GM21619 (cell line): ENCODE measurements around the gene DHX58.

Source experiments
- ATAC-seq: cut with Tn5 transposase; IDR thresholded peaks from one replicate; pipeline ENCODE4 v1.9.1; 2021; ENCODE audit not compliant: unreplicated experiment

Gene DHX58

DNA sequence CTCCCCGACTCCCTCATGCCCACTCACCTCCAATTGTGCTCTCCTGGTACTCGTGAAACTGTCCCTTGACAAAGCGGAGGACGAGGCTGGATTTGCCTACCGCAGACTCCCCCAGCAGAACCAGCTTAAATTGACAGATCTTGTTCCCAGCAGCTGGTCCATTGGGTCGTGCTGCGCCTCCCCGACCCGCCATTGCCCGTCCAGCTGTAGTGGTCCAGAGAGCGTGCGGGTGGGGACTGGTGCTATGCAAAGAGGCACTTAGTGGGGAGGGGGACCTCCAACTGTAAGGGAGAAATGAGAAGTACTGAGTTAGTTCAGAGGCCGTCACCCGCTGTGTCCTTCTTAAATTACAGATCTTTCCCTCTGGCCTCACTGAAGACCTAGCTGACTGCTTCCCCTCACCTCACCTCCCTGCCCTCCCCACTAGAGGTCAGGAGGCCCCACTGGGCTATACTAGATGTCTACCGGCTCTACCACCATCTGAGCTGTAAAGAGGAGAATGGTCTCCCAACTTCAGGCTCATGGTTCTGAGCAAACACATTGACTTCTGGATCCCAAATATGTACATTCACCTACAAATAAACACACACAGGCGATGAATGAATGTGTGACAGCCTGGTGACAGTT lies 17.9 kb upstream of the DHX58 start:
- no peak for ATAC-seq

DNA sequence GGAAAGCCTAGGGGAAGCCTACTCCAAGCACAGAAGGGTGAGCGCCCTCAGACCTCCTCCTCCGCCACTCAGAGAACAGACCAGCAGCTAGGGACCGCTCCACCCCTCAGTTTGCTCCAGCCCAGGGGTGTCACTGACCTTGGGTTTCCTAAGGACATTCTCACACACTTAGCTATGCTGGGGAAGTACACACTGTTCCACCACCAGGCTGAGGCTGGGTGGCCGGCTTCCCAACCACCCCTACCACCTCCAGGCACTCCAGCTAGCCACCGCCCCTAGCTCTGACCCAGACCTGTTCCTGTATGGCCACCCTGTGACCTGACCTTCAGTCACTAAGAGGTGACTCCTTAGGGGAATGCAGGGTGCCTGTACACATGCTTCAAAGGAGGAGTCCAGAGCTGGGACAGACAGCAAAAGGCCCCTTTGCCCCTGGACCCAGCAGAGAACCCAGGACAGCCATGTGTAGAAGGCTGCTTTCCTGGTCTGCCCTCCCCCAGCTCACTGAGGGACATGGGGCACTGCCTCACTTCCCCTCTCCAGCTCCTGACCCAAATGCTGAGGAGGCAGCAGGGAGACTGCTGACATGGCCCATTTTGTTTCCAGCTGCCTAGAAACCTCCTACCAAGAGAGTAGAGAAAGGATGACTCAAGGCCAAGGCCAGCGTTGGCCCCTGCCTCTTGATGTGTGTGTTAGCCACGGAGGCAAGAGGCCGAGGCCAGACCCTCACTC lies 16.8 kb upstream of the DHX58 start:
- no peak for ATAC-seq

DNA sequence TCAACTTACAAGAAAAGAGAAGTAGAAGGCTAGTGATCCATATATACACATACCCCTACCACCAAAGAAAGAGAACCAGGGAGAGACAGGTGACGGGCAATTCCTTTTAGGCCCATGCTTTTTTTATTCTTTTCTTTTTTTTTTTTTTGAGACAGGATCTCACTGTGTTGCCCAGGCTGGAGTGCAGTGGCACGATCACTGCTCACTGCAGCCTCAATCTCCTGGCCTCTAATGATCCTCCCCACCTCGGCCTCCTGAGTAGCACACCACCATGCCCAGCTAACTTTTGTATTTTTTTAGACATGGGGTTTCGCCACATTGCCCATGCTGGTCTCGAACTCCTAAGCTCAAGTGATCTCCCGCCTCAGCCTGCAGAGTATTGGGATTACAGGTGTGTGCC lies 14.9 kb upstream of the DHX58 start:
- ATAC-seq = no peak

DNA sequence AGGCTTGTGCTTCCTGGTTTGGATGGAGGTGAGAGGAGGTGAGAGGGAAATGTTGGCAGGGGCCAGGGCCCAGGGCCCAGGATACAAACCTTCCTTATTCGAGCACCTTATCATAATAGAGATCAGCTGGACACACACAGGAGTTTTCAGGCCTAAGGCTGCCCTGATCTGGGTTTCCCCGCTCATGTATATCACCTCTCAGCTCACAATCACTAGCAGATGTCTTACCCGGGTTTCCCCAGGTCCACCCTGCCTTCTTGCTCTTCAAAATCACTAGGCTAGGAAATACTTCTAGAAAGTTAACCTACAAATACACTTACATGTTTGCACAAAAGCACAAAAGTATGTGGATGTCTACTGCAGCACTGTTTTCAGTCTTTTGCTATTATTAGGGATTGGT lies 14.3 kb upstream of the DHX58 start:
- ATAC-seq = no peak

DNA sequence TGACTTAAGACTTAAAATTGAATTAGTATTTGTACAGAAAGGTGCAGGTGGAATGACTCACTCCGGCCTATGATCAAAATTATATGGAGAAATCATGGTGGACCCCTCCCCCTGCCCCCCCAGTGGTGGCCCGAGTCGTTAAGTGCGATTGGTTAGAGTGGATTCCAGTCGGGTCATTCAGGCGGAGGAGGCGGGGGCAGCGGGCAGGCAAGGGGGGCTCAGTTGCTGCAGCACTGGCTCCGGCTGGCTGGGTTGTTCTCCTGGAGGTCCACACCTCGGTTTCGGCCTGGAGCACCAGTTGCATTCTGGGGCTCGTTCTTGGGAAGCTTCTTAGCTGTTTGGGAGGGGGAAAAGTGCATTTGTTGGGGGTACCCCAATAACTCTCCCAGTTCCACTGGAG lies 13.1 kb upstream of the DHX58 start:
- no peak for ATAC-seq

DNA sequence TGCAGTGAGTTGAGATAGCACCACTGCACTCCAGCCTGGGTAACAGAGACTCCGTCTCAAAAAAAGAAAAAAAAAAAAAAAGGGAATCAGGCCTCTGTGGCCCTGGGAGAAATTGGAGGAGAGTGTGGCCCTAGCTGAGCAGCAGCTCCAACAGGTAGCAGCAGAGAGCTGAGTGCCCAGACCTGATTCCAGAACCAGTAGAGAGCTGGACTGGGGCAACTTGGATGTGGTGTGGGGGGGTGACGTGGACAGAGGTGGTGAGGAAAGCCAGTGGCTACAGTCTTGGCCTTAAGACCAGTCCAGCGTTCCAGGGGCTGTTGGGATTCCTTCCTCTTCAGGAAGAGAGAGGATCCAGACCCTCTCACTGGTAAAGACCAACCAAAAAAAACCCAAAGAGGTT lies 11.7 kb upstream of the DHX58 start:
- ATAC-seq = no peak

DNA sequence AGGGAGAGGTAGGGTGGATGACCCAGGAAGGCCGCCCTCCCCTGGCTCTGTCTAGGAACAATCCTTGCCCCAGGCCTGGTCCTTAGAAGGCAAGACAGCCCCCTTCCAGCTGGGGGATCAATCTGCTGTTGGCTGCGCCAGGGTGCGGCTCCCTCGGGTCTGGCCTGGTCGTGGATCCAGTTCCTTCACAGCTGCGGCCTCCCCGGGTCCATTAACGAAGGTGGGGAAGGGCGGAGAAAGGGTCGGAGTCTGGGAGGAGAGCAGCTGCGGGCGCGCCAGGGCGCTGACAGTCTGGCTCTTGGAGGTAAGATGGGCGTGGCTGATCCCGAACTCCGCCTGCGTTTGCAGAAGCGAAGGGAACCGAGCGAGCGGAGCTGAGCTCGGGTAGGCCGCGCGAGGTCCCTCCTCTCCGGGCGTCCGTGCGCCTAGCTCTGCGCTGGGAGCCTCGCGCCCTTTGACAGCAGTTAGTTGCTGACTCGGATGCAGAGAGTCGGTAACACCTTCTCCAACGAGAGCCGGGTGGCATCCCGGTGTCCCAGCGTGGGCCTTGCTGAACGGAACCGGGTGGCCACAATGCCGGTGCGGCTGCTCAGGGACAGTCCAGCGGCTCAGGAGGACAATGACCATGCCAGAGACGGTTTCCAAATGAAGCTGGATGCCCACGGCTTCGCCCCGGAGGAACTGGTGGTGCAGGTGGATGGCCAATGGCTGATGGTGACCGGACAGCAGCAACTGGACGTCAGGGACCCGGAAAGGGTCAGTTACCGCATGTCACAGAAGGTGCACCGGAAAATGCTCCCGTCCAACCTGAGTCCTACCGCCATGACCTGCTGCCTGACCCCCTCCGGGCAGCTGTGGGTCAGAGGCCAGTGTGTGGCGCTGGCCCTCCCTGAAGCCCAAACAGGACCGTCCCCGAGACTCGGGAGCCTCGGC lies 10.1 kb upstream of the DHX58 start, which contains the start of gene HSPB9:
TSS of gene HSPB9 (plus strand) at position 434 of the 933 bp plus-strand sequence. CDS start at position 481, 47 bp downstream.
- no peak for ATAC-seq

DNA sequence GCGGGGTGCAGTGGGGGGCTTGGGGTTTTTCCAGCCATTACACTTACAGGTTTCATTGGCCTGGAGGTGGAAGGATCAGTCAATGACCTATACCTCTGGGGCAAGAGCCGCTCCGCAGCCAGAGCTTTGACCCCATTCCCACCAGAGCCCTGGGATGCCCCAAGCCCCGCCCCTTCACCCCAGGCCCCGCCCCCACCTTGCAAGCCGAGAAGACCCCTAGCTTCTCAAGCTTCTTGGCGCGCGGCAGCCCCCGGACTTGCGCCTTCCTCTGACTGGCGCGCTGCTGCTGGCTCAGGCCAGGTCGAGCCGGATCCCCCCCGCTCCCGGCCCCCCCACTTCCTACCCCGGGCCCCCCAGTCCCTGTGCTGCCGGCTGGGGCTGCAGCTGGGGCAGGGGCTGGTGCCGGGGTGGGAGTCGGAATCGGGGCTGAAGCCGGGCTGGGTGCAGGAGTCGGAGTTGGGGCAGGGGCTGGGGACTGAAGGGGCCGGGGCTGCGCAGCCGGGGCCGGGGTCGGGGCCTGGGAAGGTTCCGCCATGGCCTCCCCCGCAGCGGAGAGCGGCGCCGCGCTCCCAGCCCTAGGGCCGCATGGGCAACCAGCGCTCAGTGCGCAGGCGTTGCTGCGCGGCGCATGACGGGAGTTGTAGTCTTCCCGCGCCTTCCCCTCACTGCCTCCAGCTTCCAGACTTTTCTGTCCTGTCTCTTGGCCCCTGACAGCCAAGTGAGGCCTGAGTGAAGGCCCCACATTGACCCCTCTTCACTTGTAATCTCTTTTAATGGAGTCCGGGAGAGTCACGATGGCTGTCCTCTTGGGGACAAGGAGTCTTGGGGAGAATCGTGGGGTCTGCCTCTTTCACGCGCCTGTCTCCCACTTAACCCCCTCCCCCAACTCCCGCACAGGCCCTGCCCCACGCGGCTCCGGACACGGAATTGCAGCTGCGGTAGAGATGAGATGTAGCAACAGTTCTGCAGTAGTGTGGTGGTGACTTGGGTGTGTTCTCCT lies 8.6 kb upstream of the DHX58 start, which contains the start of gene KAT2A:
TSS of gene KAT2A (minus strand) at position 598 of the 1,000 bp plus-strand sequence. CDS start at position 535, 63 bp downstream.
- no peak for ATAC-seq

DNA sequence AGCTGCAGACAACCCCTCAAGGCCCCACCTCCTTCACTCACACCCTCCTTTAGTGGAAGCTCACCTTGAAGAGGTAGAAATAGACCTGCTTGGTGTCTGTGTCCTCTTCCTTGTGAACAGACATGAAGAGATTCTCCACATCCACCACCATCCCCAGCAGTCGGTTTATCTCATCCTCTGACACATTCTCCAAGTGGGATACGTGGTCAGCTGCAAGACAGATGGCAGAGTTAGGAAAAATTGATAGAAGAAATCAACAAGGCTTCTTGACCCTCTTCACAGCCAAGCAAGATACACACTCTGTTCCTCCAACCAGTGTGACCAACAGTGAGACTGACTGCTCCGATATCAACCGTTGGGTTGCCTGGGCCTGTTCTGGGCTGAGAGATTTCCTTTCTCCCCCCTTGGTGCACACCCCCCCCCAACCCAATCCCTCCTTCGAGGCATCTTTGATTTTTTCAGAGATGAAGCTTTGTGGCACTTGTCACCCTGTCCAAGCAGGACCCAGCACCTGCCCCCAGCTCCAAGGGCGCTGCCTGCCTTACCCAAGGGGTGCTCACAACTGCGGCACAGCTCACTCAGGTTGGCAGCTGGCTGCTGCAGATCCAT lies 7.8 kb upstream of the DHX58 start:
- no peak for ATAC-seq

DNA sequence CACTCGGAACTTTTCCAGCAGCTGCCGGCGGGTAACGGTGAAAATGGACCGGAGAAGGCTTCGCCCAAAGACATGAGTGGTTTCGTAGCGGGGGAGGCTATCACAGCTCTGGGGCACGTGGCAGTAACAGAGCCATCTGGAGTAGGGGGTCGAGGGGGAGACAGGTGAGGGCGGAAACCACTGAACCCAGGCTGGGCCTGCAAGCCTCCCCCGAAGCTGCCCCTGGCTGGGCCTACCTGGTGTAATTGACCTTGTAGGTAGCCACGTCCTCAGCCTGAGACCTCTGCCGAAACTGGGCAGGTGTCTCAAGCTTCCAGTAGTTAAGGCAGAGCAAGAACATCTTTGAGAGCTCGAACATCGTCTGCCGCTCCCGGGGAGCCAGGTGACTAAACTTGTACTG lies 6.8 kb upstream of the DHX58 start:
- ATAC-seq = no peak

DNA sequence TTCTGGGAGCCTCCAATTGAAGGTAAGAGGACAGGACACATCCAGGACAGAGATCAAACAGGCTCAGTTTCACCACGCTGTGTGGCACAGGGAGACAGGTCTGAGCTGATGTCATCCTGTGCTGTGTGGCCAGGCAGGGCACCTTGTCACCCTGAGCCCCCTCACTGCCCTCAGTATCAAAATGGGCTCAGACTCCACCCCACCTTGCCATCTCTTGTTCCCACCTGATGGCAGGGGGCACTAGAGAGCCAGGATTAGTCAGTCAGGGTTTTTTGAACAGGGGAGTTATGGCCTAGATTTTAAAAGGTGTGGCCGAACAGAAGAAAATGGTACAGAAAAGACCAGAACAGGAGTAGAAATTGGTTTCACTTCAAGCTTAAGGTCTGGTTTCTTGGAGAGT lies 6.0 kb upstream of the DHX58 start:
- ATAC-seq = no peak

DNA sequence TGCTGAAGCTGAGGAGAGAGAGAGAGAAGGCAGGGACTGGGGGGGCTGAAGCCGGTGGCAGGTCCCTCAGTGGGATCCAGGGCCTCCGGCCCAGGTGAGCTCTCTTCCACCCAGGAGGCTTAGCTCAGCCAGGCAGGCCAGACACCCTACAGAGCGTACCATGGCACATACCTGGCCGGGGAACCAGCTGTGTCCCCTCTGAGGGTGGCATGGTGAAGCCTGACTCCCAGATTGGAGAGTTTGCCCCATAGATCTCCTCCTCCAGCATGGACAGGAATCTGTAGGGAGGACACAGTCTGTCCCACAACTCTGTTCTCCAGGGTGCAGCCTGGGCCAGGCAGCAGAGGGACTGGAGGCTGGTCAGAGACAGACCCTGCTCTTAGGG lies 5.6 kb upstream of the DHX58 start:
- ATAC-seq = no peak

DNA sequence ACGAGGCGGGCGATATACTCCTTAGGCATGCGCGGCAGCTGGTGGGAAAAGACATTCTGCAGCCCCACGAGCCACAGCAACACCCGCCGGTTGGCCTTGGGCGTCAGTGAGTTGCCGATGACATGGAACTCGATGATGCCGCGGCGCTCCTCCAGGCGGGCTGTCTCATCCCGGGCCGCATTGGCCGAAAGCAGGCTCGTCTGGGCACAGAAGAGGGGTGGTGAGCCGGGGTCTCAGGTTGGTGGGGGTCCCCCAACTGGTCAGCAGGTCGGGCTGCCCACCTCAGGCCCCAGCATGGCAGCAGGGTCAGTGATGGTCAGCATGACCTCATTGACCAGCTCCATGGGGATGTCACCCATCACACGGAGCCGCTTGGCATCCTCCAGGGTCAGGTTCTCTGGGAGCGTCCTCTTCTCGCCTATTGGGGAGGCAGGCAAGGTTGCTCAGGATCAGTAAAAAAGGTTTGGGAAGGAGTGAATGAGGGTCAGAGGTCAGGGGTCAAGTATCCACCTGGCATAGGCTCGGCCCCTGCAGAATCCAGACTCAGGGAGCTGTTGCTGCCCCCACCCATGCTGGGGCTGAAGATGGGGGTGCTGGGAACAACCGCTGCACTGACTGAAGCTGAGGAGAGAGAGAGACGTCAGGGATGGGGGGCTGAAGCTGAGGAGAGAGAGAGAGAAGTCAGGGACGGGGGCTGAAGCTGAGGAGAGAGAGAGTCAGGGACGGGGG lies 5.0 kb upstream of the DHX58 start:
- ATAC-seq = no peak

DNA sequence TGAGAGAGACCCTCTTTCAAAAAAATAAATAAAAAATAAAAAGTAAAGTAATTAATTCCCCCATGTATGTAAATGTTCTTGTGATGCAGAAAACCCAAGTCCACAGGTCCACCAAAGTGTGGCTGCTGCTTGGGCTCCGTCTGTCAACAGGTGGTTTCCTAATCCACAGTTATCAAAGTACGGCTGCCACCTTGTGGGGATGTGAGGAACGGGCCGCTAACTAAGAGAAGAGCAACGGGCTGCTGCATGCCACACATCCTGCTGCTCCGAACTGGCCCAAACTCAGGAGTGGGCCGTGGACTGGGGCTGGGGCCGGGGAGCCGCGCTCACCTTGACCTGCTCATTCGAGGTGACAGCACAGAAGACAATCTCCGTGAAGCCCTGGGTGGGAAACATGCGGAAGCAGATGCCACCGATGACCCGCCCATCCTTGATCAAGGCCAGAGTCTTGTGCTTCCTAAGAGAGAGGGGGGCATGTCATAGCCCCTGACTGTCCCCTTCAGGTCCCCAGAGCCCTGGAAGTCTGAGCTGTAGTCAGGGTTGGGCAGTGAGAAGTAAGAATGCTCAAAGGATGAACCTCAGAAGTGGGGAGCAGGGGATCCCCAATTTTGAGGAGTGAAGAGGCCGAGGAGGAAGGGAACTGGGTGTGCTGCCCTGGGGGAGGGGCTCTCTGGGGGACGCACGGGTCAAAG lies 4.3 kb upstream of the DHX58 start:
- ATAC-seq = no peak

DNA sequence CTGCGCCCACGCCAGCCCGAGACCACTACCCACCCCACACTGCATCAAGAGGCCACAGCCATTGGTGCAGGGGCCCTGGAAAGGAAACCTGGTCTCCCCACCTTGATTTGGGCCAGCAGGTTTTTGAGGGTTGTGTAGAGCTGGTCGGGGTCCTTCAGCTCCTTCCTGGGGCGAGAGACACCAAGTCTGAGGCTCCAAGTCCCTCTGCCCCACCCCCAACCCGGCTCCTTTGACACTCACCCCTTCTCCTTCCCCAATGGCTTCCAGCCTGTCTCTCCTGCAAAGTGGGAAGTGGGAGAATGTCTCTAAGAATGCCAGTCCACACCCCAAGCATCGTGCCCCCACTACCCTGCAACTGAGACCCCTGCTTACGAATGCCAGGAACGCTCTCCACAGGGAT lies 1.6 kb upstream of the DHX58 start:
- ATAC-seq = no peak

DNA sequence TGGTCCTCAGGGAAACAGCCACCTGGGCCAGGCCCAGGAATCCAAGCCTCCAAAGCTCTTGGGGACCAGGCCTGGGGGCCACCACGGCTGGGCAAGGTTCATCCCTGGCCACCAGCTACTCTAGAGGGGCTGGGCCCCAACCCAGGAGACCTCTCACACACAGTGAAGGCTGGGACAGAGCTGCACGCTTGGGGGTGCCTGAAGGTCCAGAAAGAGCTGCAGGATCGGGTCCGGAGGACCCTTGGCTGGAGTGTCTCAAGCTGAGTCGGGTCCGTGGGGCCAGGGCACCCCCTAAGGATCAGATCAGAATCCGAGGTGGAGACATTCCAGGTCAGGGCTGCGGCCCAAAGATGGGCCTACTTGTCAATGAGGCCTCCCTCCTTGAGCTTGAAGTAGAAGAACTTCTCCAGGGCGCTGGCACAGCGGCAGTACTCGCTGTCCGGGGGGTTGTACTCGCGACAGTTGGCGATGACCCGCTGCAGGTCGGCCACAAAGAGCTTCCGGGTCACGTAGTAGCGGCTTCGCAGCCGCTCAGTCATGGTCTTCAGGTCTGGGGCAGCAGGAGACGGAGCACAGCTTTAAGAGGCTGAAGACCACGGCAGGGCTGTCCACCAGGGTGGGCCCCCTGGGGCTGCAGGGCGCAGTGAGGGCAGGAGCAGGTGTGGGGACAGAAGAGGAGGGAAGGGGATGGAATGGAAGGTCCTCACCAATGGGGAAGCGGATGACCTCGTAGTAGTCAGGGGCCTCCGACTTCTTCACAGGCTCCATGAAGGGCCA lies 967 bp upstream of the DHX58 start:
- no peak for ATAC-seq

DNA sequence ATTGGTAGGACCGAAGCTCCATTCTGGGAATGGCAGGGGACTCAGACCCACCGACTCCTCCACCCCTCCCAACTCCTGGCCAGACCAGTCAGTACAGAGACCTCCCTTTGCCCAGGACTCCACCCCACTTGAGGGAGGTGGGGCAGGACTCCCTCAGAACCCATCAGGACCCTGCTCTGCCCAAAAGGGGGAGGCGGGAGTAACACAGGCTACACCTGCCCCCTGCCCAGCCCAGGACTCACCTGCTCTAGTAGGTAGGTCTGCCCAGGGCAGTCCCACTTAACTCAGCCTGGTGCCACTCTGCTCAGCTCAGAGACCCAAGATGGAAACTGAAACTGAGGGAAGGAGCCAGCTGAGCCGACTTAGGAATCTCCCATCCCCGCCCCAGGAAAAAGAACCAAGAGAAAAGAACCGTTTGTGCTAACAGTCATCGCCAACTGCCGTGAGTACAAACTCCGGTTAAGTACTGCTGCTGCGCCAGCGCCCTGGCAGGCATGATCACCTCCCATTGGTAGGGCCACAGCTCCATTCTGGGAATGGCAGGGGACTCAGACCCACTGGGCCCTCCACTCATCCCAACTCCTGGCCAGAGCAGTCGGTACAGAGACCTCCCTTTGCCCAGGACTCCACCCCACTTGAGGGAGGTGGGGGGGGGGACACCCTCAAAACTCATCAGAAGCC lies 503 bp downstream of the DHX58 start:
- no peak for ATAC-seq
